SK-N-SH (cell line): ENCODE measurements around the gene RBMS3. TPM values are rescaled to one million over a fixed set of nuclear protein-coding genes. Genes with fewer than 3 reads are reported as not detected.

Experiments used
- CTCF ChIA-PET: fragments of 300-600, 350-600 bp; formaldehyde crosslinking; extraction: SDS; loops from one replicate; lab custom pipeline; 2021; lab: Yijun Ruan, JAX
- POLR2A ChIA-PET: fragments of 350-600 bp; sonication (Branson Sonifier 250); formaldehyde crosslinking; extraction: SDS; loops from one replicate; lab custom pipeline; 2020; ENCODE audit warnings: antibody characterized with exemption, inconsistent platforms; lab: Yijun Ruan, JAX
- DNase-seq: peaks from one replicate; pipeline ENCODE4 v3.0.0; 2012
- H2AFZ ChIP-seq: fragments of 200-600 bp; sonication (generic); 2 replicates; pipeline ENCODE4 v1.8.1; 2016; ENCODE audit warnings: antibody characterized with exemption, mild to moderate bottlenecking, low read depth
- H3F3A ChIP-seq: fragments of 200-600 bp; sonication (generic); replicated peaks from 2 replicates; pipeline ENCODE3; 2016; ENCODE audit warnings: antibody characterized with exemption, mild to moderate bottlenecking; ENCODE audit not compliant: insufficient read depth
- H3K27ac ChIP-seq, 2 experiments: fragments of 200-500 bp in 1 of 2; fragments of 200-600 bp in 1 of 2; sonication (Bioruptor generic) in 1 of 2; sonication (generic), shearing (Covaris generic) in 1 of 2; 2 replicates each; pipeline versions ENCODE4 v1.5.1 to v1.6.1; 2014 to 2016; ENCODE audit warnings: low read depth in 2 of 2, inconsistent platforms in 1 of 2, low read length in 1 of 2, mild to moderate bottlenecking in 1 of 2, mixed read lengths in 1 of 2
- H3K27me3 ChIP-seq: fragments of 200-600 bp; sonication (generic), shearing (Covaris generic); 2 replicates; pipeline ENCODE4 v1.6.1; 2016; ENCODE audit warnings: mixed run types; ENCODE audit not compliant: insufficient read depth
- H3K36me3 ChIP-seq, 2 experiments: fragments of 200-500 bp in 1 of 2; fragments of 200-600 bp in 1 of 2; sonication (Bioruptor generic) in 1 of 2; sonication (generic) in 1 of 2; replicated peaks in 1 of 2; 2 replicates each; pipeline versions ENCODE3 to v1.5.1; 2014 to 2016; ENCODE audit warnings: low read length in 1 of 2, mild to moderate bottlenecking in 1 of 2; ENCODE audit not compliant: insufficient read depth in 2 of 2, control insufficient read depth in 1 of 2
- H3K4me1 ChIP-seq, 2 experiments: fragments of 200-500 bp in 1 of 2; fragments of 200-600 bp in 1 of 2; sonication (Bioruptor generic) in 1 of 2; sonication (generic), shearing (Covaris generic) in 1 of 2; 2 replicates each; pipeline versions ENCODE4 v1.5.1 to v1.6.1; 2014 to 2016; ENCODE audit warnings: low read depth in 1 of 2, low read length in 1 of 2, mixed run types in 1 of 2; ENCODE audit not compliant: insufficient read depth in 2 of 2, control insufficient read depth in 1 of 2
- H3K4me2 ChIP-seq: fragments of 200-600 bp; sonication (generic), shearing (Covaris generic); 2 replicates; pipeline ENCODE4 v1.6.1; 2017; ENCODE audit warnings: mixed run types
- H3K4me3 ChIP-seq, 2 experiments: fragments of 200-500 bp in 1 of 2; fragments of 200-600 bp in 1 of 2; sonication (Bioruptor generic) in 1 of 2; sonication (generic), shearing (Covaris generic) in 1 of 2; 2 replicates each; pipeline versions ENCODE4 v1.5.1 to v1.8.1; 2014 to 2016; ENCODE audit warnings: low read depth in 2 of 2, inconsistent platforms in 1 of 2, low read length in 1 of 2, mild to moderate bottlenecking in 1 of 2, mixed read lengths in 1 of 2, moderate library complexity in 1 of 2
- H3K79me2 ChIP-seq: fragments of 200-600 bp; sonication (generic); 2 replicates; pipeline ENCODE4 v1.8.1; 2017; ENCODE audit warnings: mild to moderate bottlenecking; ENCODE audit not compliant: insufficient read depth
- H3K9ac ChIP-seq: fragments of 200-600 bp; sonication (generic); 2 replicates; pipeline ENCODE4 v1.6.1; 2017; ENCODE audit warnings: mixed run types
- H3K9me2 ChIP-seq: fragments of 200-600 bp; sonication (generic); 2 replicates; pipeline ENCODE4 v1.6.1; 2017; ENCODE audit warnings: mixed run types
- H3K9me3 ChIP-seq: fragments of 200-600 bp; sonication (generic); 2 replicates; pipeline ENCODE4 v1.6.1; 2017; ENCODE audit warnings: mixed run types, mild to moderate bottlenecking, moderate library complexity
- H4K20me1 ChIP-seq: fragments of 200-600 bp; sonication (generic); 2 replicates; pipeline ENCODE4 v1.6.1; 2017; ENCODE audit warnings: mild to moderate bottlenecking, mixed run types; ENCODE audit not compliant: insufficient read depth
- CHD2 ChIP-seq: fragments of 150-350 bp; IDR thresholded peaks from 2 replicates; pipeline ENCODE4 v1.6.1; 2018; ENCODE audit warnings: low read length; ENCODE audit not compliant: partially characterized antibody
- CTCF ChIP-seq: fragments of 200-600 bp; sonication (generic); IDR thresholded peaks from 2 replicates; pipeline ENCODE4 v1.6.1; 2017; ENCODE audit warnings: antibody characterized with exemption, mild to moderate bottlenecking, moderate library complexity
- ELF1 ChIP-seq: IDR thresholded peaks from 2 replicates; pipeline ENCODE4 v1.4.0; 2012
- EP300 ChIP-seq, 2 experiments: IDR thresholded peaks; 2 replicates each; pipeline versions ENCODE4 v1.4.0 to v1.6.1; 2012; ENCODE audit warnings: borderline replicate concordance in 1 of 2, low read depth in 1 of 2, low read length in 1 of 2
- EZH2phosphoT487 ChIP-seq: fragments of 200-600 bp; sonication (generic); IDR thresholded peaks from 2 replicates; pipeline ENCODE4 v1.6.1; 2017; ENCODE audit warnings: low read depth, mixed run types, mild to moderate bottlenecking, antibody characterized with exemption, moderate library complexity, borderline replicate concordance
- FOSL2 ChIP-seq: IDR thresholded peaks from 2 replicates; pipeline ENCODE4 v1.4.0; 2012; ENCODE audit warnings: low read depth, mild to moderate bottlenecking, moderate library complexity, borderline replicate concordance
- FOXJ3 ChIP-seq: sonication (generic); formaldehyde crosslinking; IDR thresholded peaks from 2 replicates; pipeline ENCODE4 v1.5.1; 2020; ENCODE audit warnings: mild to moderate bottlenecking, missing genetic modification reagents
- GABPA ChIP-seq: IDR thresholded peaks from 2 replicates; pipeline ENCODE4 v1.4.0; 2012; ENCODE audit warnings: low read depth, mild to moderate bottlenecking
- GATA2 ChIP-seq: sonication (generic); formaldehyde crosslinking; IDR thresholded peaks from 2 replicates; pipeline ENCODE4 v1.5.0; 2020; ENCODE audit warnings: mild to moderate bottlenecking, missing genetic modification reagents
- IRF3 ChIP-seq: fragments of 150-350 bp; IDR thresholded peaks from 2 replicates; pipeline ENCODE4 v1.6.1; 2016; ENCODE audit warnings: mild to moderate bottlenecking, low read depth, low read length
- JUND ChIP-seq: IDR thresholded peaks from 2 replicates; pipeline ENCODE4 v1.4.0; 2012
- MAX ChIP-seq: IDR thresholded peaks from 2 replicates; pipeline ENCODE4 v1.4.0; 2012; ENCODE audit warnings: low read depth
- NRF1 ChIP-seq: IDR thresholded peaks from 2 replicates; pipeline ENCODE4 v1.6.1; 2012; ENCODE audit warnings: low read depth, mild to moderate bottlenecking, low read length
- PBX3 ChIP-seq: IDR thresholded peaks from 2 replicates; pipeline ENCODE4; 2012
- POLR2AphosphoS5 ChIP-seq: IDR thresholded peaks from 2 replicates; pipeline ENCODE4 v1.6.1; 2012; ENCODE audit warnings: low read depth, low read length
- RAD21 ChIP-seq: IDR thresholded peaks from 2 replicates; pipeline ENCODE4 v1.6.1; 2012; ENCODE audit warnings: mild to moderate bottlenecking, low read length
- RCOR1 ChIP-seq: fragments of 150-350 bp; IDR thresholded peaks from 2 replicates; pipeline ENCODE4 v1.6.1; 2017; ENCODE audit warnings: antibody characterized with exemption, low read length
- REST ChIP-seq: IDR thresholded peaks from 2 replicates; pipeline ENCODE4 v1.6.1; 2012; ENCODE audit warnings: mild to moderate bottlenecking, low read depth, low read length, moderate library complexity
- SMC3 ChIP-seq: IDR thresholded peaks from 2 replicates; pipeline ENCODE4 v1.6.1; 2012; ENCODE audit warnings: low read depth, low read length, improper control_type of control experiment
- TAF1 ChIP-seq: IDR thresholded peaks from 2 replicates; pipeline ENCODE4 v1.6.1; 2012; ENCODE audit warnings: low read depth, mild to moderate bottlenecking, low read length, moderate library complexity, borderline replicate concordance
- USF1 ChIP-seq: IDR thresholded peaks from 2 replicates; pipeline ENCODE4 v1.4.0; 2012; ENCODE audit warnings: low read depth, borderline replicate concordance
- YY1 ChIP-seq: IDR thresholded peaks from 2 replicates; pipeline ENCODE4 v1.4.0; 2012; ENCODE audit warnings: low read depth, mild to moderate bottlenecking
- ZBTB33 ChIP-seq: IDR thresholded peaks from 2 replicates; pipeline ENCODE4 v1.4.0; 2012; ENCODE audit warnings: low read depth, borderline replicate concordance
- WGBS: methylation state at CpG from one replicate; pipeline ENCODE4 v1.1.6; 2017; ENCODE audit warnings: low lambda C conversion rate; 5-methylcytosine and 5-hydroxymethylcytosine counted together
- polyA plus RNA-seq, 3 experiments: library from polyadenylated mRNA; depleted of rRNA; stranded (reverse); fragments of >200 nt; gene quantifications; 2 replicates each; pipeline ENCODE4 v1.2.3, GENCODE V29; 2012

Gene RBMS3
- polyA plus RNA-seq, 1 of the 3 experiments (the other 2 are of a cell fraction): 8.2 TPM

- Histone ChIP-seq H3K4me2 (peak overlapping the region; percentile 72), H2AFZ (no peak overlapping the region), H3K9ac (peak overlapping the region; percentile 82), H3K4me3 (peak overlapping the region; percentile 34 to 54; a peak in 3 of 4 replicates), H3K9me2 (no peaks in the 10 kb centered on the region), H3K9me3 (no peaks in the 10 kb centered on the region), H3K27me3 (no peaks in the 10 kb centered on the region), H3K4me1 (peaks cover 60 to 89% of the 10 kb centered on the region in 2 experiments), H3K27ac (peak overlapping the region; percentile 96 to 100), H4K20me1 (no peaks in the 10 kb centered on the region), H3F3A (peaks cover 58% of the 10 kb centered on the region), H3K36me3 (no peaks in the 10 kb centered on the region), H3K79me2 (peaks cover 92% of the 10 kb centered on the region)
- ChIA-PET POLR2A (interaction anchor here (0.6 to 2.2 kb wide), 7 partner anchors 12 to 308 kb away, joined by 3 to 15 read pairs (median 3); partner anchors contain the start of gene RBMS3), CTCF (interaction anchor here (1.0 to 3.2 kb wide), 7 partner anchors 16 to 418 kb away, joined by 3 to 10 read pairs (median 4); no protein-coding TSS in a partner anchor)
- no peak for DNase-seq
- 12% methylated on average over 3 of the region's 3 CpGs for WGBS
- TF ChIP-seq CTCF (no peak), SMC3 (no peak), REST (no peak), RAD21 (no peak), NRF1 (no peak), YY1 (no peak), GABPA (no peak), EP300 (IDR thresholded peaks at IDR 0.05; ENCODE audit: borderline replicate concordance in 1 of 2, low read depth in 1 of 2, low read length in 1 of 2) (peak in 1 of 2 experiments; percentile 18; a peak in 1 of 4 replicates), USF1 (no peak), JUND (no peak), ZBTB33 (no peak), RCOR1 (peak; percentile 20; the same call in 1 of the 2 replicates), ELF1 (no peak), TAF1 (no peak), GATA2 (CRISPR knock-in tag) (0 out of 2 replicates have a peak, but pooled peaks have one; percentile 21), FOSL2 (no peak), MAX (no peak), POLR2AphosphoS5 (no peak), FOXJ3 (CRISPR knock-in tag) (no peak), CHD2 (no peak), EZH2phosphoT487 (no peak), PBX3 (peak; percentile 50; the same call in 1 of the 2 replicates), IRF3 (no peak)
These were observed 53.8 kb downstream of the RBMS3 start for GRCh38 chr3:29334706-29335105.
